DMS 273 (cell line): Measurements from ENCODE around the gene ERFE.
"Not testable (repeated sequence)": the region's sequence is repeated elsewhere in the genome, so short reads cannot be mapped to it uniquely, and the experiment has no call there.

ENCODE experiments used
- DNase-seq: peaks from one replicate; lab custom pipeline; 2025; ENCODE audit not compliant: unreplicated experiment; lab: John Stamatoyannopoulos, UW

ERFE gene

DNA sequence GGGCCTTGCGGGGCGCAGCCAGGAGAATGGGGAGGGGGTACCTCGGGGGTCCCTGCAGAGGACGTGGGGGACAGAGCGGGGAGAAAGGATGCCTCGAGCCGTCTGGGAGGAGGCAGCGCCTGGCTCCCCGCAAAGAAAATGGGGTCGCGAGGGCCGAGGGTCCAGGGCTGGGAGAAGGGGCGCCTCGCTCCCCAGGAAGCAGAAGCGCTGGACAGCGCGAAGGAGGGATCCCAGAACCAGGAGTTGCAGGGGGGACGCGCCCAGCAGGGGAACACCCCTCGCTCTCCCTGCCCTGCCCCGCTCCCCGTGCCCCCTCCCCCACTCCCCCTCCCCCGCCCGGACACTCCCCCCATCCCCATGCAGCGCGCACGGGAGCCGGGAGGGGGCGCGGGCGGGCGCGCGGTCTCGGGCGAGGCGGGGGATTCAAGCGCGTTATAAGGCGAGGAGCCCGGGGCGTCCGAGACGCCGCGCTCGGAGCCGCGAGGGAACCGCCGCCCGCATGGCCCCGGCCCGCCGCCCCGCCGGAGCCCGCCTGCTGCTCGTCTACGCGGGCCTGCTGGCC lies at the start of gene ERFE:
Gene ERFE (plus strand): TSS at position 462 of the 562 bp plus-strand sequence. CDS start 38 bp downstream, at position 500.
- peak; percentile 88 for DNase-seq

DNA sequence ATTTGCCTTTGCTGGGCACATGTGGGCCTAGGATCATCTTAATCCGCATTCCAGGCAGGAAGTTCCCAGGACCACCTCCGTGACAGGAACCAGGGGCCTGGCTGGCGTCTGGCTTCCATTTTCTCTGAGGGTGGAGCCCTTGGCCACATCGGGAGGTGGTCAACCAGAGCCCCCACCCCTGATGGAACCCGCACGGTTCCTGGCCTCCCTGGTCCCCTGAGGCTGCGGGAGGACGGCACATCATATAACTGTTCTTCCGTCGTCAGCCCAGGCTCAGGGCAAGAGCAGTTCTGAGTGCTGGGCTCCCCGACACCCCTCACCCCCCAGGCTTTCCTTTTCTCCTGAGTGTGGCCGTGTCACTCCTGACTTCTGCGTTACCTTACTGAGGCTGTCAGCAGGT lies 45.2 kb upstream of the ERFE start:
- DNase-seq = no peak

GRCh38 chr2:238114331-238114841 lies 44.4 kb upstream of the ERFE start:
- DNase-seq = no peak

DNA sequence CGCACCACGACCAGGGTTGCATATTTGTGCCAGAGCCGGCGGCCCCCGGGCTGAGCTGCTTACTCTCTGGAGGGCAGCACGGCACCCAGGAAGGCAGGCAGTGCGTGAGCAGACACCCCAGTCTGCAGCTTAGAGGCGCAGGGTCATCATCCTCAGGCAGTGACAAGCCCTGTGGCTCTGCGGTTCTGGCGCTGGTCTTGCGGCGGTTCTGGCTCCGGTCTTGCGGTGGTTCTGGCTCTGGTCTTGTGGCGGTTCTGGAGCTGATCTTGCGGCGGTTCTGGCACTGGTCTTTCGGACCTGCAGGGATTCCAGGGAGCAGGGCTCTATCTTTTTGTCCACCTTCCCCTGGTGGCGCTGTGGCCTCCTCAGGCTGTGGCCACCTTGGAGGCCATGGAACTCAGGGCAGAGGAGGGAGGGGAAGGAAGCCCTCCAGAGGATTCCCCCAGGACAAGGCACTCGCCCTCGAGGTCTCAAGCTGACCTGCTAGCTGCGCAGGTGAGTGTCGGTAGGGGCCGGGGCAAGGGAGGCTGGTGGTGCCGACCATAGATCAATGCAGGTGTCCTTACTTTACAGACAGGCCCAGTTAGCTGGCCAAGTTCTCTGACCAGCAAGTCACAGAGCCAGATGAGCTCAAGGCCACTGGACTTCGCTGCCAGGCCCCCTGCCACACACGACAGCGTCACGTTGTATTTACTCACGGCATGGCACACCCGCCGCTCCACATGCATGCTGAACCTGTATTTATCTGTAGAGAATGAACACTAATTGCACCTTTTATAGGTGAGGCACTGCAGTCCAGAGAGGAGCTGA lies 43.7 kb upstream of the ERFE start:
- no peak for DNase-seq

DNA sequence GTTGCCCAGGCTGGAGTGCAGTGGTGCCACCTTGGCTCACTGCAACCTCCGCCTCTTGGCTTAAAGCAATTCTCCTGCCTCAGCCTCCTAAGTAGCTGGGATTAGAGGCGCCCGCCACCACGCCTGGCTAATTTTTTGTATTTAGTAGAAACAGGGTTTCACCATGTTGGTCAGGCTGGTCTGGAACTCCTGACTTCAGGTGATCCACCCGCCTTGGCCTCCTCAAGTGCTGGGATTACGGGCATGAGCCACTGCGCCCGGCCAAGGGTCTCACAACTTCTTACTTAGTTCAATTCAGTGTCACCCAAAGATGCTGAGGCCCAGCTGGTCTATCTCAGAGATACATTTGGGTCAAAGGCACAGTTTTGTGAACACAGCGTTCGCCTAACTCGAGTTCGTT lies 43.1 kb upstream of the ERFE start:
- DNase-seq = not testable (repeated sequence)

- no peak for DNase-seq
These were observed 42.2 kb upstream of the ERFE start for GRCh38 chr2:238116298-238117198.

GRCh38 chr2:238117199-238118154 lies 41.3 kb upstream of the ERFE start:
- no peak for DNase-seq

GRCh38 chr2:238119756-238120462 lies 38.9 kb upstream of the ERFE start:
- peak; percentile 71 for DNase-seq

GRCh38 chr2:238120463-238121298 lies 38.1 kb upstream of the ERFE start:
- DNase-seq = peak; percentile 73

GRCh38 chr2:238121511-238122286 lies 37.1 kb upstream of the ERFE start:
- DNase-seq = no peak

DNA sequence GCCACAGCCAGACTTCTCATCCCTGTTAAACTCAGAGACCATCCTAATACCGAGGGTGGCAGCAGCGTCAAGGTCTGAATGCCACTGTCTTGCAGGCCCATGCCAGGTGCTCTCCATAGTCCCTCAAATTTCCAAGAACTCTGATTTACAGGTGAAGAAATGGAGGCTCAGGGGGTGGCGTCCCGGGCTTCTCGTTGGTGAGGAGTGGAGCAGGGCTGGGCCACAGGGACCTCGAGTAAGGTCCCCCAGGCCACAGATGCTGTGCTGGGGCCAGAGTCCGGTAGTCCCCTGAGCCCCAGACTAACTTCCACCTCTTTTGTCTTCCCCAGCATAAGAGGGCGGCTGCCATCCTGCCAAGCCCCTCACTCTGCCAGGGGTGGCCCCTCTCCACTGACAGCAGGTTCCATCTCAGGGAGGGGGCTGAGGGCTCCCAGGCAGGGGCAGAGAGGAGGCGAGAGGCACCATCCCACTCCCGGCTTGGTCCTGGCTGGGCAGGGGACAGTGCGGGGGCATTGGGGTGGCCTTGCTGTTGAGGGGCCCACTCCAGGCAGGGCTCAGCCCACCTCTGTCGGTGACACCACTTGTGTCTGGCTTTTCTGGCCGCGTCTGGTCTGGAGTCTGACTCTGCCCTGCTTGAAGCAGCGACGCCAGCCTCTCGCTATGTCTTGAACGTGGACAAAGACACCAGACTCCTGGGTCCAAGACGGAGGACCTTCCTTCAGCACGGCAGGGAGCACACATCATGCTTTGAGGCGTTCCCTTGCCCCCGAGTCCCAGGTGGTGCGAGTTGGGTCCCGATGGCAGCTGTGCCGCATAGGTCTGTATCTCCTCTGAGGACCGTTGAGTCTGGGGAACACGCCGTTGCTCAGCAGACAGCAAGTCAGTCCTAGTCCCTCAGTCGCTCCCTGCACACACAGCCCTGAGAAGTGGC lies 36.2 kb upstream of the ERFE start:
- DNase-seq = no peak

GRCh38 chr2:238123218-238123971 lies 35.4 kb upstream of the ERFE start:
- no peak for DNase-seq

DNA sequence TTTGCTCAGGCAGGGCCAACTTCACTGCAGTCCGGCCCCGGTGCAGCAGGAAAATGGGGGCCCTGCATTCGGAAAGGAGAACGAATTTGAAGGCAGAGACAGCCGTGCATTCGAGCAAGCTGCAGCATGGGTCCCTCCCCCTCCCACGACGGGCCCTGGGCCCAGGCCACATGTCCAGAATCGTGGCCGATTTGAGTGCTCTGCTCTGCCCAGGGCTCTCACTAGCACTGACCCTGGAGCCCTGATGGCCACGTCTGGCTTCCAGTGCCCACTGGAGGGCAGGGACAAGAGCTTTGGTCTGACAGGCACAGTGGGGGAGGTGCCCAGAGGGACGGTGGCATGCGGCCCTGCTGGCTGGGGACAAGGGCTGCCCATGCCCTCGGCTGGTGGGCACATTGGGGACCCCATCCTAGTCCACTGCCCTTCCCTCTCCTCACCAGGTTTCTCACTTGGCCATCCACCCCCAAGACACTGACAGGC lies 34.7 kb upstream of the ERFE start:
- DNase-seq = no peak

- no peak for DNase-seq
These were observed 34.2 kb upstream of the ERFE start for GRCh38 chr2:238124488-238125126.

DNA sequence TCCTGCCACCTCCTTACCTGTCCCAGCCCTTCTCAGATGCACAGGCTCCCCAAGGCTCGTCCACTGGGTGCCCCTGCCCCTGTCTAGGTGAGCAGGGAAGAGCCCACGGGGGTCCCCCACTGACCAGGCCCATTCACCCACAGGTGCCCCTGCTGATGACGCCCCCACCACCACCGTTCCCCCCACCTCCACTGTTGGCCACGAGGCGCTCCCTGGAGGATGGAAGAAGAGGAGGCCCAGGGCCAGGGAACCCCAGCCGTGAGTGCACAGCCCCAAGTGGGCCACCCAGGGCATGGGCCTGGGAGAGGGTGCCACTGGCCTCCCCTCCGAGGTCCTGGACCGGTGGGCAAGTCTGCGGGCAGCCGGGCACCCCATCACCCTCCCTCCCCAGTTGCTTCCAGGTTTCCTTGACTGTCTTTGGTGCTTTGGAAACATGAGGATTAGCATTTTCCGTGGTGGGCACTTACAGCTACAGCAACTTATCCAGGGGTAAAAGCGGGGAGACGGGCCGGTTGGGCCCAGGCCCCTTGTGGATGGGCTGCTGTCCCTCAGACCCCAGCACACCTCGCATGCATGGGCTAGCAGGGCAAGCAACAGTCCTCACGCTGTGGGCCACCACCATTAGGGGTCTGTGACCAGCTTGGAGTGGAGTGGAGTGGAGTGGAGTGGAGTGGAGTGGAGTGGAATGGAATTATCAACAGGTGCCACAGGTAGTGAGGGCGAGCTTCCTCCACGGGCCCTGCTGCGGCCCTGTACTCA lies 33.5 kb upstream of the ERFE start:
- DNase-seq = no peak
